Common myeloid progenitor, CD34-positive (primary cell): ENCODE measurements around the gene PDE1A.

Experiments used
- CTCF ChIA-PET: fragments of 350-600 bp; sonication (Branson Sonifier 250); formaldehyde crosslinking; loops from one replicate; lab custom pipeline; 2021; ENCODE audit warnings: antibody characterized with exemption; lab: Charles Lee
- POLR2A ChIA-PET: fragments of 350-600 bp; sonication (Branson Sonifier 250); formaldehyde crosslinking; loops from one replicate; lab custom pipeline; 2021; ENCODE audit warnings: antibody characterized with exemption; lab: Charles Lee
- DNase-seq, 3 donors: peaks; one replicate each; pipeline versions ENCODE4 v3.0.0 to v3.0.0-alpha.2; 2013
- H3K27ac ChIP-seq, 2 experiments: 1 replicate in 1 of 2; 2 replicates in 1 of 2; pipeline ENCODE4 v1.7.0; 2013; ENCODE audit warnings: inconsistent platforms in 2 of 2, low read length in 2 of 2, mild to moderate bottlenecking in 2 of 2, low read depth in 1 of 2, moderate library complexity in 1 of 2; ENCODE audit not compliant: severe bottlenecking in 2 of 2, insufficient read depth in 1 of 2, poor library complexity in 1 of 2
- H3K27me3 ChIP-seq, 5 experiments: replicated peaks in 2 of 5; 1 replicate in 3 of 5; 2 replicates in 2 of 5; pipeline versions ENCODE4 v1.6.1 to v1.7.0; 2013; ENCODE audit warnings: low read length in 4 of 5, mild to moderate bottlenecking in 2 of 5, moderate library complexity in 2 of 5, inconsistent platforms in 1 of 5; ENCODE audit not compliant: insufficient read depth in 5 of 5, control insufficient read depth in 4 of 5
- H3K36me3 ChIP-seq, 4 experiments: 1 replicate in 2 of 4; 2 replicates in 2 of 4; pipeline versions ENCODE4 v1.6.1 to v1.7.0; 2013; ENCODE audit warnings: low read length in 3 of 4, control low read depth in 1 of 4, mild to moderate bottlenecking in 1 of 4; ENCODE audit not compliant: control insufficient read depth in 4 of 4, insufficient read depth in 4 of 4
- H3K4me1 ChIP-seq, 4 experiments: 1 replicate in 3 of 4; 2 replicates in 1 of 4; pipeline versions ENCODE4 v1.6.1 to v1.7.1; 2013; ENCODE audit warnings: low read length in 3 of 4, mild to moderate bottlenecking in 3 of 4, control low read depth in 1 of 4, inconsistent platforms in 1 of 4, moderate library complexity in 1 of 4; ENCODE audit not compliant: control insufficient read depth in 4 of 4, insufficient read depth in 4 of 4; ENCODE audit errors: control extremely low read depth in 1 of 4
- H3K4me3 ChIP-seq, 7 experiments: 1 replicate in 4 of 7; 2 replicates in 3 of 7; pipeline versions ENCODE4 v1.5.1 to v1.7.0; 2013; ENCODE audit warnings: mild to moderate bottlenecking in 7 of 7, low read length in 6 of 7, moderate library complexity in 6 of 7, inconsistent platforms in 2 of 7, low read depth in 2 of 7, control low read depth in 1 of 7; ENCODE audit not compliant: insufficient read depth in 4 of 7, control insufficient read depth in 1 of 7; ENCODE audit errors: extremely low read depth in 1 of 7
- H3K9me3 ChIP-seq, 5 experiments: 1 replicate in 4 of 5; 2 replicates in 1 of 5; pipeline versions ENCODE4 v1.6.1 to v1.7.1; 2013; ENCODE audit warnings: low read length in 4 of 5, mild to moderate bottlenecking in 2 of 5, inconsistent platforms in 1 of 5, low read depth in 1 of 5, moderate library complexity in 1 of 5; ENCODE audit not compliant: control insufficient read depth in 4 of 5, insufficient read depth in 2 of 5; ENCODE audit errors: control extremely low read depth in 1 of 5
- WGBS: methylation state at CpG from one replicate; pipeline ENCODE4 v1.1.5; 2013; ENCODE audit not compliant: insufficient coverage; 5-methylcytosine and 5-hydroxymethylcytosine counted together

The PDE1A gene

DNA sequence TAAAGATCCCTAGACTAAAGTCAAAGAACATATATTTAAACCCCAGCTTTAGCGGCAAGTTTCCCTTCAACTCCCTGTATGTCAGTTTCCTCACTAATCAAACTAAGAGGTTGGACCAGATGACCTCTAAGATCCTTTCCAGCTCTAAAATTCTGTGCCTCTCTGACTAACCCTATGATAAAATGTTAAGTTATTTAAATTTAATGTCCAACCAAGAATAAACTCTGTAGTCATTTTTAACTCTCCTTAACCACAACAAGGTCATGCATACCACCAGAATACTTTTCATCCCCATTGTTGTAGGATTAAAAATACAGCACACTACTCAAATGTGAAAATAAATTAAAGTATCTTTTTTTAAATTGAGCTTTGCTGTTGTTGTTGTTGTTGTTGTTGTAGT lies 5.2 kb upstream of the PDE1A start:
- POLR2A ChIA-PET, result no interaction called here
- Histone ChIP-seq H3K27ac (no peak overlapping the region), H3K4me1 (peaks cover 0 to 3% (median under 1%) of the 10 kb centered on the region in 4 experiments), H3K27me3 (no peaks in the 10 kb centered on the region), H3K4me3 (no peak overlapping the region), H3K36me3 (no peaks in the 10 kb centered on the region), H3K9me3 (peaks cover 0 to 4% (median 0%) of the 10 kb centered on the region in 5 experiments)
- WGBS, result no CpG with 5 or more reads among the region's 1 CpG
- CTCF ChIA-PET, result no interaction called here
- DNase-seq, result no peak

DNA sequence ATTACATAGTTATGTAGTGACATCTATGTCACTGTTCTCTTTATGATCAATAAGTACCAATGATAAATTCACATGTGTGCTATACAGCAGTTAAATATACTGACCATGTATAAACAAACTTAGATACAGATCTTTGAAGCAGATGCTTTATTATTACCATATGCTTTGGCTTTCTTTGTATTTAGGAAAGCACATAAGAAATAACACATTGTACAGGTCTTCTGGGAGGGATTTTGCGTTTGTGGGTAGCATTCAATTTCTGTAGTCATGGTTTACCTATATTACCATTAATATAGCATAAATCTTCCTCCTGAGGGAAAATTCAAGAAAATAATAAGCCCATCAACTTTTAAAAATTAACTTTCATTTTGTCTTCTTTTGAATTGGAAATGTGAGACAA lies 1.6 kb upstream of the PDE1A start:
- ChIA-PET POLR2A (no interaction called here), CTCF (no interaction called here)
- H3K9me3 ChIP-seq, result peaks cover 0 to 3% (median 0%) of the 10 kb centered on the region in 5 experiments
- no peak overlapping the region for H3K27ac ChIP-seq
- H3K4me1 ChIP-seq, result peaks cover 0 to 11% (median 4%) of the 10 kb centered on the region in 4 experiments
- WGBS, result no CpG with 5 or more reads among the region's 1 CpG
- H3K36me3 ChIP-seq, result no peaks in the 10 kb centered on the region
- no peak overlapping the region for H3K4me3 ChIP-seq
- DNase-seq, result no peak
- no peaks in the 10 kb centered on the region for H3K27me3 ChIP-seq

DNA sequence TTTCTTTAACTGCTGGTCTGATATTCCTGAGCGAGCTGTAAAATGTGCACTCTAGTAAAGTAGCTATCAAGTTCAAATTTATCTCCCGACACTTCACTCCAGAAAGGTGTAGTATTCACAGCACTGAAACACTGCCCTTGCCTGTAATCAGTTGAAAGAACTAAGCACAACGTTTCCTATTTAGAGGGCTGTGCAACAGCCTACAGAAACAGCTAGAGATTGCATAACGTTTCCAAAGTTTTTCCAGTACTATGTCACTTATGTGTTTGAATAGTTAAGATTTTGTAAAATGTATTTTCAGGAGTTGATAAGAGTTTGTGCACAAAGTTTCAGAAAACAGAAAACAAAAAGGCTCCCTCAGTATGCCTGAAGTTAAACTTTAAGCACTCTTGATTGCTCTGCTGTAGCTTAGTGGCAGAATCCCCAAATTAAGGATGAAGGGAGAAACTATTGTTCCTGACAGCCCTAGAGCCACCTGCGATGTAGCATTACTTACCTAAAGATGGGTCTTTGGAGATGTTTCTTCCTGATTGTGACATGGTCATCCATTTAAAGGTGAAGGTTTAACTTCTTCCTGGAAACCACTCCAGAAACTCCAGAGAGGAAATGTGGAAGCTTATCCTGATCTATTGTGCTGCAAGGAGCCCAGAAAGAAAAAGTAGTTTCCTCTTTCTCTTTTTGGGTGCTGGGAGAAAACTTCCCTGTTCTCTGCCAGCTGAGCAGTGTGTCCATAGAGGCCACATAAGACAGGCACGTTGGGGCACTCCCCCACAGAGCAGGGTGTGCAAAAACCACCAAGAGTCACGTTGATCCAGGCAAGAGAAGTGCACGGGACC lies 536 bp downstream of the PDE1A start:
- H3K9me3 ChIP-seq, result peaks cover 0 to under 1% (median 0%) of the 10 kb centered on the region in 5 experiments
- peak overlapping the region in 1 of 7 experiments; percentile 23 for H3K4me3 ChIP-seq
- CTCF ChIA-PET, result no interaction called here
- no peak overlapping the region for H3K27ac ChIP-seq
- peak in 1 of 3 donors; percentile 1 for DNase-seq
- WGBS, result 46% methylated on average over 8 of the region's 8 CpGs
- peaks cover 0 to 11% (median 4%) of the 10 kb centered on the region in 4 experiments for H3K4me1 ChIP-seq
- POLR2A ChIA-PET, result no interaction called here
- H3K27me3 ChIP-seq, result no peaks in the 10 kb centered on the region
- H3K36me3 ChIP-seq, result no peaks in the 10 kb centered on the region

DNA sequence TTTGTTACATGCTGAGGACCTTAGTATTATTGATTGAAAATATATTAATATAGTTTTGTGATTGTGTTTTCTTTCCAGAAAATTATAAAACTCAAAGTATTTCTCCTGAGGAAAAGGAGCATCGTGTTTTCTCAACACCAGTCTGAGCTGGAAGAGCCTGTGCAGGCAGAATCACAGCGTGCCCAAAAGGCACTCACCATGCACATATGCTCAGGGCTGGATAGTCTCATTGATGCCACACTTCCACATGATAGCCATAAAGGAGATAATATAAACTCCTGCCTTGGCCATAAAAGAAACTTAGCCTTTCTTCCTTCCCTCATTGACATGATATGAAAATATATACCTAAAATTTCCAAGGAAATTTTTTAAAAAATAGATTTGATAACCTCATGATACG lies 4.0 kb downstream of the PDE1A start:
- H3K4me1 ChIP-seq, result peaks cover 0 to 11% (median 4%) of the 10 kb centered on the region in 4 experiments
- H3K27me3 ChIP-seq, result no peaks in the 10 kb centered on the region
- no peak for DNase-seq
- CTCF ChIA-PET, result no interaction called here
- no peak overlapping the region for H3K27ac ChIP-seq
- no peaks in the 10 kb centered on the region for H3K36me3 ChIP-seq
- no peaks in the 10 kb centered on the region for H3K9me3 ChIP-seq
- 100% methylated on average over 1 of the region's 3 CpGs for WGBS
- no peak overlapping the region for H3K4me3 ChIP-seq
- POLR2A ChIA-PET, result no interaction called here

DNA sequence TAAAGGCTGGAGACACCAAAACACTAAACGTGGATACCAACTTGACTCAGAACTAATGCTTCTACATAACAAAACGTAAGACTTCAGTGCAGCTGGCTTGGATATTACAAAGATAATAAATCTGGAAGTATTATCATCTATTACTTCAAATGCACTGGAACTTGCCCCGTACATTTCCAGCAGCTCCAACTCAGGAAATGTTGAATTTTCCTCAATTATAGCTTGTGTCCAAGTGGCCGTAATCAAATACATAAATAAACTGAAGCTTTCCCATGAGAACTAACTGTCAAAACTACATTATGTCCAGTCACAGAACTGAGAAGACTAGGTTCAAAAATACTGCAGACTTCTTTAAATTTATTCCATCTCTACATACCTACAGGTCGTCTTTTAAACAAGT lies 6.2 kb downstream of the PDE1A start:
- Histone ChIP-seq H3K4me3 (no peak overlapping the region), H3K9me3 (no peaks in the 10 kb centered on the region), H3K27me3 (peaks cover 0 to 4% (median 0%) of the 10 kb centered on the region in 5 experiments), H3K27ac (no peak overlapping the region), H3K4me1 (no peaks in the 10 kb centered on the region), H3K36me3 (no peaks in the 10 kb centered on the region)
- WGBS, result 100% methylated on average over 1 of the region's 5 CpGs
- CTCF ChIA-PET, result no interaction called here
- POLR2A ChIA-PET, result no interaction called here
- DNase-seq, result no peak

DNA sequence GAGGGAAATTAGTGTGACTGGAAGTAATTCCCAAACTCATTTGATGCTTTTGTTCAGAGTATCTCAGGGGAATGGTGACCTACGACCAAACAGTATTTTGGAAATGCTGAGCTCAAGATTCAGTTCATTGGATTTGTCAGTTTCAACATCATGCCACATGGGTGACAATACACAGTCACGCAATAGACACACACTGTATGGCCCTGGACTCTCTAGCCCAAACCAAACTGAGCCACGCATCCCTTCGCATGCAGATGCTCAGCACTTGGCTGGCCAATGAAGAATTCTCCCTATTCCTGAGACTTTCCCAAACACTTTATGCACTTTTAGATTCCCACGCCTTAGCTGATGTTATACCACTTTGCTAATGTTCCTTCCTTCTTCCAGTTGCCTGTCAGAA lies 10.0 kb downstream of the PDE1A start:
- peak overlapping the region in 1 of 7 experiments; percentile 17 for H3K4me3 ChIP-seq
- ChIA-PET CTCF (no interaction called here), POLR2A (no interaction called here)

DNA sequence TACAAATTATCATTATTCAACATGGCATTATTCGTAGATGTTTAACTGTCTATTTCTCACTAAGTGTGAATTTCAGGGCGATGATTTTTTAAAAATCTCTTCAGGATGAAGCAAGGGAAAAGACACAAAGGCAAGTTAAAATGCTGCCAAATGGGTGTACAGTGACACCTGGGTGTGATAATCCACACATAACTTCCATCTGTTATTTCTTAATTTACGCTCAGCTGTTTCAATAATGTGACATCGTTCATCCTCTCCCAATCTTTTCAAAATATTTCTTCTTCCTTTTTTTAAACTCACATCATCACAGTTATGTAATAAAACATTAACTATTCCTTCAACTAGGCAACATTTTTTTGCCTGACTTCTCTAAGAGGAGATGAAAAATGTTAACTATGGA lies 10.6 kb downstream of the PDE1A start:
- no peaks in the 10 kb centered on the region for H3K4me1 ChIP-seq
- H3K9me3 ChIP-seq, result no peaks in the 10 kb centered on the region
- 95% methylated on average over 3 of the region's 4 CpGs for WGBS
- DNase-seq, result no peak
- ChIA-PET POLR2A (no interaction called here), CTCF (no interaction called here)
- H3K36me3 ChIP-seq, result no peaks in the 10 kb centered on the region
- peaks cover 0 to 4% (median 0%) of the 10 kb centered on the region in 5 experiments for H3K27me3 ChIP-seq
- H3K27ac ChIP-seq, result no peak overlapping the region
- H3K4me3 ChIP-seq, result no peak overlapping the region

More for the DNA sequence above, 10.0 kb downstream of the PDE1A start:
- 100% methylated on average over 5 of the region's 5 CpGs for WGBS
- Histone ChIP-seq H3K9me3 (no peaks in the 10 kb centered on the region), H3K27ac (no peak overlapping the region), H3K27me3 (peaks cover 0 to 4% (median 0%) of the 10 kb centered on the region in 5 experiments), H3K4me1 (no peaks in the 10 kb centered on the region), H3K36me3 (no peaks in the 10 kb centered on the region)
- DNase-seq, result no peak
